HG02870 (cell line): Measurements from ENCODE around the gene HSD17B13.

Experiments
- ATAC-seq: cut with Tn5 transposase; IDR thresholded peaks from one replicate; pipeline ENCODE4 v1.9.1; 2021; ENCODE audit warnings: mild to moderate bottlenecking, moderate library complexity; ENCODE audit not compliant: unreplicated experiment

The HSD17B13 gene

GRCh38 chr4:87270144-87270543, 52.5 kb downstream of the HSD17B13 start:
- no peak for ATAC-seq

GRCh38 chr4:87268411-87268810, 54.3 kb downstream of the HSD17B13 start:
- ATAC-seq: no peak

GRCh38 chr4:87266986-87267385, 55.7 kb downstream of the HSD17B13 start:
- no peak for ATAC-seq

DNA sequence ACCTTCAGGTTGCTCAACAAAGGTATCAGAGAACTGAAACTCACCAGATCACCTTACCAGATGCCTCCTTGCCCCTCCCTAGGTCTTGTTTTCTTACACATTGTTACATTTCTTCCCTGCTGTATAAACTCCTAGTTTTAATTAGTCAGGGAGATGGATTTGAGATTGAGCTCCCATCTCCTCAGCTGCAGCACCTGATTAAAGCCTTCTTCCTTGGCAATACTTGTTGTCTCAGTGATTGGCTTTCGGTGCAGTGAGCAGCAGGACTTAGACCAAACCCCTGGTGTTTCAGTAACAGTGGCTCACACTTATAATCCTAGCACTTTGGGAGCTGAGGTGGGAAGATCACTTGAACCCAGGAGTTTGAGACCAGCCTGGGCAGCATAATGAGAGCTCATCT, 59.8 kb downstream of the HSD17B13 start:
- no peak for ATAC-seq

GRCh38 chr4:87260477-87260876, 62.2 kb downstream of the HSD17B13 start:
- no peak for ATAC-seq

GRCh38 chr4:87258677-87259076, 64.0 kb downstream of the HSD17B13 start:
- ATAC-seq: no peak

DNA sequence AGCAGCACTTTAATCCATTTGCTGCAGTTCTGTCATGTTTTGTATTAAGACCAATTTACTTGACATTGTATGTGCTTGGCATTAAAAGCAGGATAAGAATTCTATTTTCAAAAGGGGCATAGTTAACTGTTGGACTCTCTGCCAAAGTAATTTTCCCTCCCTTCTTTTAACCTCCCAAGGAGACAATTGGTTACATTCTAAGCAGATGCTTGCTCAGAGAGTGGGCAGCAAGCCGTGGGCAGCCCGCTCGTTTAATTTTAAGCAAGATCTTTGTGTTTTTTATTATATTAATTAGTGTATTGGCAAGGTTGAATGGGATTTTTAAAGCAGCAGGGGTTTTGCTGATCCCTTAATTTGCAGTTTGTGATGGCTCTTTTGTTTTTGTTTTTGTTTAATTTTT, 65.2 kb downstream of the HSD17B13 start:
- no peak for ATAC-seq

- no peak for ATAC-seq
These were observed 66.9 kb downstream of the HSD17B13 start for GRCh38 chr4:87255755-87256154.
